GM18511 (cell line): ENCODE results near the gene CD79A.
A peak's percentile ranks its signal among the peaks of the same experiment; 100 is the strongest.

Experiments
- ATAC-seq: cut with Tn5 transposase; IDR thresholded peaks from one replicate; pipeline ENCODE4 v1.9.1; 2021; ENCODE audit warnings: mild to moderate bottlenecking, moderate library complexity; ENCODE audit not compliant: unreplicated experiment

The CD79A gene

DNA sequence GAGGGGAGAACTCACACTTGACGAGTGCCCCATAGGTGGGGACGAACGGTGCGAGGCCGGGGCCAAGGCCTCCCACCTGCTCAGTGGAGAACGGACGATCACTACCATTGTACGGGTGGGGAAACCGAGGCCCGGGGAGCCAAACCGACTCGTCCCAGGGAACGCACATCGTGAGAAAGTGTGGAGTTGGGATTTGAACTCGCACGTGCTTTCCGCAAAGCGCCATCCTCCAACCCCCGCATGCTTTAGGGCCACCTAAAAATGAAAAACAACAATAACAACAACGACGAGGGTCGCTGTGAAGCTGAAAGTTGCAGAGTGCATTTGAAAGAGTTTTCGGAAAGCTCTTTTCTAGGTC lies 6.4 kb downstream of the CD79A start:
- ATAC-seq, result no peak

DNA sequence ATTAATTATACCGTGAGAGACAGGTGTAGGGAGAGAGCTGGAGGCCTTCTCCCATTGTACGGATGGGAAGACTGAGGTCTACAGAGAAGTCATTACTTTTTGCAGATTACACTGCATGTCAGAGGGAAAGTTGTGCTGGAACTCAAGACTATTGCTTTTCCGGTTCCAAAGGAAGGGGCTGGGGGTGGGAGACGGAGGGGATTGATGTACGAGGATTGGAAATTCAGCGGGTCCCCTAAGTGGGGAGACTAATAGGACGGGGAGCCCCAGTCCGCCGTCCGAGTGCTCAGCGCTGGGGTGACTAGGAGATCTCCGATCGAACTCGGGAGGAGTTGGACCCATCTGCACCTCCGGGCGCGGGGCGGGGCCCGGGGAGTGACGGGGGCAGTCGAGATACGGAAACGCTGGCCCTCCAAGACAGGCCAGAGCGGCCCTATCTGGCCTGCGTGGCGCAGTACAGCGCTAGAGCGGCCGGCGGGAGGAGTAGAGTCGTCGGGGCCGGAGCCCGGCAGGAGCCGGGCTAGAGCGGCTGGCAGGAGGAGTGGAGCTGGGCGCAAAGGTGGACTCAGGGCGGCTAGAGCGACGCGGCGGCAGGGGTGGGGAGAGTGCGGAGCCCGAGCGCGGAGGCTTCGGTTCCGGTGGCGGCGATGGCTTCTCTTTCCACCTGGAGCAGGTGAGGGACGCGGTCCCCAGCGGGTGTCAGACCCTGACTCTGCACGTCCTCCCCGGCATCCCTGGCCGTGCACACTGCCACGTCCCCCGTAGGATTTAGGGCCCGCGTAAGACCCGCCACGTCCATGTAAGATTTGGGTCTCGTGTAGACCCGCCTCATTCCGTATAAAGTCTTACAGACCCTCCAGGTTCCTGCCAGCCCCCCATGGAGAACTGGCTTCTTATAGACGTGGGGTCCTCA lies 7.0 kb downstream of the CD79A start:
- ATAC-seq, result peak; percentile 79

DNA sequence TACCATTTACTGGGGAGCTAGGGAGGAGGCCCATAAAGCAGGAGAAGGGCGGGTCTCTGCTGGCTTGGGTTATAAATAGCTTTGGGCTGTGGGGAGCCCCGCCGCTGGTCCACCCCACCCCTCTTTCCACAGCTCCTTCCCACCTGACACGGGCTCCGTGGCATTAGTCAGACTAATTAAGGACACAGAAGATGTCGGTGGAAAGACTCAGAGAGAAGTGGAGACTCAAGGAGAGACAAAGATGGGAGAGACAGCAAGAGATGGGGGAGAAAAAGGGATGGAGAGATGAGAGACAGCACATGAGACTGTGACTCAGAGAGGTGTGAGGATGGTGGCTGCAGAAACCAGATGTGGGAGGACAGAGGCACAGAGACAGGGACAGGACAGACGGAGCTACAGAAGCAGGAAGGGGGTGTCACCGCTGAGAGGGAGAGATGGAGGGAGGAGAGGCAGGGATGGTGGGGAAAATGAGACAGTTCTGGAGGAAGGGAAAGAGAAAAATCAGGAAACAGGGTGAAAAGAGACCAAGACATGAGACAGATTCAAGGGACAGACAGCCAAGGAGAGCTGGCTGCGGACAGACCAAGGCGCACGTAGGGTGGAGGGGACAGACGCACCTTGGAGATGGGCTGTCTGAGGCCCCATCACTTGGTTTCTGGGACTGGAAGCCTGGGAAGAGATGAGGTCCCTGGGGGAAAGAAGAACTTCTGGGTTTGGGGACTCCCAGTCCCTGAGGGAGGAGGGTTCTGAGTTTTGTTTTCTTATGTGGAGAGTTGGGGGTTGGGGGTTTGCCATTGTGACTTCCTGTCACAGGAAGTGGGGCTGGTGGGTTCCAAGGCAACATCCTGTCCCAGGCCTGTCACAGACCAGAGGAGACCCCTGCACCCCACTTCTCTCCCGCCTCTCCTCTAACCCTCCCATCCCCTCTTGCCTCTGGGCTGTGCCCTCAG lies 10.0 kb downstream of the CD79A start:
- ATAC-seq, result no peak

DNA sequence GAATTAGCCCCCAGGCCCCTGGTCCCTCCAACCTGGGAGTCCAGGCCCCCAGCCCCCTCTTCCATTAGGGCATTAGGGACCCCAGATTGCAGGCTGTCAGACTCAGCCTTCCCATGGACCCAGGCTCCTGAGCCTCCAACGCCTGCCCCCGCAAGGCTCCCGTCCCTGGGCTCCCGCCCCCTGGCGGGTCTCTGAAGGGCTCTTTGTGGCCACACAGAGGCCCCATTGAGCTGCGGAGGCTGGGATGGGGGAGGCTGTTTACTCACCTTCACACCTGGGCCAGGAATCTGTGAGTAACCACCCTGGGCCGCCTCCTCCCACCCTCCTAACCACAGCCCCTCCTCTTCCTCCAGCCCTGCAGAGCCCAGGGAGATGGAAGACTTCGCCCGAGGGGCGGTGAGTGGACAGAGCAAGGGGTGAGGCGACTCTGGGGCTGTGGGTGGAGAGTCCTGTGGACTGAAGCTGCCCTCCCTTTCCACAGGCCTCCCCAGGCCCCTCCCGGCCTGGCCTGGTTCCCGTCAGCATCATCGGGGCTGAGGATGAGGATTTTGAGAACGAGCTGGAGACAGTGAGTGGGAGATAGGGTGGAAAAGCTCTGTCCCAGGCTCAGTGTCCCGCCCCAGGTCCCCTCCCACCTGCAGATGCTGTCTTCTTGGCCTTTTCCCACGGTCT lies 10.8 kb downstream of the CD79A start:
- ATAC-seq, result no peak

DNA sequence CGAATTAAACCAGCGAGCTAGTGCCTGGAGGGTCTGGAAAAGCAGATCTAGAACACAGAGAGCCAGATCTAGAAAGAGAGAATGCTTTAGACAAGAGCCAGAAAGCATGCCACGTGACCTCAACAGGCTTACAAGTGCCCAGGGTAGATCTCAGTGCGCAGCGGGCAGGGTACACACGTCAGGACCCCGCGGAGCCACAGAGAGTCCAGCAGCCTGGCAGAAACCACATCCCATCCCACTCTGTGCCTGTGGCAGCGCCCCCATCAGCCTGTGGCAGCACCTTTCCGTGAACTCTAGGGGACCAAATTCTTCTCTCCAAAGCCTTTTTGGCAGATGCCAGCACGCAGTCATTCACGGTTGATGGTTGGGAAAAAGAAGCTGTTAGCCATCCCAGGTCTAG lies 11.8 kb downstream of the CD79A start:
- no peak for ATAC-seq

DNA sequence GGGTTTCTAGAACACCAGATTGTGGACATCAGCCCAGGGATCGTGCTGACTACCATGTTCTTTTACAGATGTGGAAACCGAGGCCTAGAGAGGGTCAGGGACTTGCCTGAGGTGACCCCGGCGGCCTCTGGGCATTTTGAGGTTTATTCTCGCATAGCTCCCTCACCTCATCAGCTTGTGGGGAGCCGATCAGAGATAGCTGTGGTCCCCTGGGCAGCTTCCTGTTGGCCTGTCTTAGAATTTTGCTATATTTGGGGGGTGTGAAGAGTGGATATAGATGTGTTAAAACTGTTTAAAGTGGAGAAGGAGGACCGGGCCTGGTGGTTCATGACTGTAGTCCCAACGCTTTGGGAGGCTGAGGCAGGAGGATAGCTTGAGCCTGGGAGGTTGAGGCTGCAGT lies 12.8 kb downstream of the CD79A start:
- no peak for ATAC-seq

DNA sequence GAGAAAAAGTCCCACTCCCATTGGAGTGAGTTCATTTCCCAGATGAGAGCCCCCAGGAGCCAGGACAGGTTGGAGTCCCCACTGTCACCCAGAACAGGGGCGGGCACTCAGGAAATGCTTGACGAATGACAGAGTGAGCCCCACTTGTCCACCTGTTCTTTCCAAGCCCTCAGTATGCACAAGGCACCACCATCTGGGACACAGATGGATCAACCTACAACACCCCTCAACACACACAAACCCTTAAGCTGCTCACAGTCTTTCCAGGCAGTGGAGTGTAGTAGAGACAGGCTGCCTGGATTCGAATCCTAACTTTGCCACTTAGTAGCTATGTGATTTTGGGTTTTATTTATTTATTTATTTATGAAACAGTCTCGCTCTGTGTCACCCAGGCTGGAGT lies 13.9 kb downstream of the CD79A start:
- no peak for ATAC-seq

DNA sequence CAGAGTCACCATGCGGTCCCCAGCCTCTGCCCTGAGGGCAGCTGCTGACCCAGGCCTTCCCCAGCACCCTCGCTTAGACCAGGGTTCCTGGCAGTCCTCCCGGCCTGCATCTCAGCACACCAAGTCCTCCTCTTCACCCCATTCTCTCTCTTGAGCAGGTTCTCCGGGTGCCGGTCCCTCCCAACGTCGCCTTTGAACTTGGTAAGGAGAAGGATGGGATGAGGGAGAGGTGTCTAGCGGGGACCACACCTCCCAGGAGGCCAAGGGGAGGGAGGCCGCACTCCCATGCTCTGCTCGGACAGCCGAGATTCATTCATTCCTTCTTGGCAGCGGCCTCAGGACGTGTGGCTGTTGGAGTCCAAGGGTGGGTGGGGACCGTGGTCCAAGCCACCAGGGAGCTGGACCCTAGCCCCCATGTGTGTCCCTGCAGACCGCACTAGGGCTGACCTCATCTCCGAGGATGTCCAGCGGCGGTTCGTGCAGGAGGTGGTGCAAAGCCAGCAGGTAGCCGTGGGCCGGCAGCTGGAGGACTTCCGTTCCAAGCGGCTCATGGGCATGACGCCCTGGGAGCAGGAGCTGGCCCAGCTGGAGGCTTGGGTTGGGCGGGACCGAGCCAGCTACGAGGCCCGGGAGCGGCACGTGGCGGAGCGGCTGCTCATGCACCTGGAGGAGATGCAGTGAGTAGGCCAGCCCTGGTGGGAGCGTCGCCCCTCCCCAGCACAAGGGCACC lies 15.3 kb downstream of the CD79A start:
- ATAC-seq, result no peak

DNA sequence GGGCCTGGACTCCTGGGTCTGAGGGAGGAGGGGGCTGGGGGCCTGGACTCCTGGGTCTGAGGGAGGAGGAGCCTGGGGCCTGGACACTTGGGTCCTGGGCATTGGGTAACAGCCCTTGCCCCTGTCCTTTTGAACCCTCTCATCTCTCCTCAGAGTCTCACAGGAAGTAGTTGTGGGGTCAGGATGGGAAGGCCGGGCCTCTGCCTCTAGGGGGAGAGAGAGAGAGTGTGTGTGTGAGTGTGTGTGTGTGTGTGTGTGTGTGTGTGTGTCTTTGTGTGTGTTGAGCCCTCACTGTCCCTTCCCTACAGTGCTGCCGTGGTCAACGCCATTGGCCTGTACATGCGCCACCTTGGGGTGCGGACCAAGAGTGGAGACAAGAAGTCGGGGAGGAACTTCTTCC lies 16.8 kb downstream of the CD79A start:
- no peak for ATAC-seq

DNA sequence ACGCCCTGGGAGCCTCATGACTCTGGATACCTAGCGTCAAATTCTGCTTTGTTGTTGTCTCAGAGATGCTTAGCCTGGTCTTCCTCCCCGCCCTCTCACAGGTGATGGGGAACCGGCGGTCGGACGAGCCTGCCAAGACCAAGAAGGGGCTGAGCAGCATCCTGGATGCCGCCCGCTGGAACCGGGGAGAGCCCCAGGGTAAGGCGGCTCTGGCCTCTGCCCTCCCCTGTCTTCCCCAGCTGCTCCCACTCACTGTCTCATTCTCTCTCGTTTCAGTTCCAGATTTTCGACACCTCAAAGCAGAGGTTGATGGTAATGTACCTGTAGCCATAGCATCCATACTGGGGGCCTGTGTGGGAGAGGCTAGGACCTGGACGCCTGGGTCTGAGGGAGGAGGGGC lies 17.3 kb downstream of the CD79A start:
- ATAC-seq, result no peak

DNA sequence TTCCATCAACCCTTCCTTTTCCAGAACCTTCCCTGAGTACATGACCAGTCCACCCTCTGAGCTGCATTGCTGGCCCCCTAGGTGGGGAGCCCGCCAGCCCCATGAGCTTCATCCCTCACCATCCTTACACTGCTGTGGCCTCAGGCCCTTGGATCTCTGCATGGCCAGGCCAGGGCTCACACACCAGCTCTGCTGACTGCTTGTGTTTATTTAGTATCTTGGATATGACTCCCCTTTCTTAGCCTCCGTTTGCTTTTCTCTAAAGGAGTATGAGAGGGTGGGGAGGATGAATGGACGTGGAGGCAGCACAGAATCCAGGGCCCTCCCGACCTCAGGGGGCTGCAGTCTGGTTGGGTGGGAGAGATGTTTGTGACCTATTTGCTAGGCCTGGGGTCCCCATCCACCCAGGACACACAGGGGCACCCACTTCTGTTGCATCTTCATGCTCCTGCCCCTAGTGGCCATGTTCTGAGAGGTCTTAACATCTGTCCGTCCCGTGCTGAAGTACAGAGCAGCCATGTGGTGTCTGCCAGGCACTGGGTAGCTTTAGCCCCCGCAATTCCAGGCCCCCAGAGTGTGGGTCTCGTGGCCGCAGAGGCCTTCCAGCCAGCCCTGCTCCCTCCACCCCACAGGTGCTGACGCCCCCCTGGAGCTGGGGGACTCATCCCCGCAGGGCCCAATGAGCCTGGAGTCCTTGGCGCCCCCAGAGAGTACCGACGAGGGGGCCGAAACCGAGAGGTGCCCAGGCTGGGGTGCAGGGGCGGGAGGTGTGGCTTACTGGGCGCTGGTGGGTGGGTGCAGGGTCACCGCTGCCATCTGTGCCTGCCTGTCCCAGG lies 18.9 kb downstream of the CD79A start:
- no peak for ATAC-seq

DNA sequence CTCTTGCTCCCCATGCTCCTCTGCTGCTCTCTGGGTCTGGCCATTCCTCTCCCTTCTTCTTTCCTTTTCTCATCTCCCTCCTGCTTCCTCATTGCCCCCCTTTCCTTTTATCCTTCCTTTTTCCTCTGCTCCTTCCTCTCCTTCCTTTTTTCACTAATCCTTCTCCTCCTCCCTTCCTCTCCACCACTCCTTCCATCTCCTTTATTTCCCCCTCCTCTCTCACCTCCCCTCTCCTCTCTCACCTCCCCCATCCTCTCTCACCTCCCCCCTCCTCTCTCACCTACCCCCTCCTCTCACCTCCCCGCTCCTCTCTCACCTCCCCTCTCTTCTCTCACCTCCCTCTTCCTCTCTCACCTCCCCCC lies 19.5 kb downstream of the CD79A start:
- no peak for ATAC-seq

DNA sequence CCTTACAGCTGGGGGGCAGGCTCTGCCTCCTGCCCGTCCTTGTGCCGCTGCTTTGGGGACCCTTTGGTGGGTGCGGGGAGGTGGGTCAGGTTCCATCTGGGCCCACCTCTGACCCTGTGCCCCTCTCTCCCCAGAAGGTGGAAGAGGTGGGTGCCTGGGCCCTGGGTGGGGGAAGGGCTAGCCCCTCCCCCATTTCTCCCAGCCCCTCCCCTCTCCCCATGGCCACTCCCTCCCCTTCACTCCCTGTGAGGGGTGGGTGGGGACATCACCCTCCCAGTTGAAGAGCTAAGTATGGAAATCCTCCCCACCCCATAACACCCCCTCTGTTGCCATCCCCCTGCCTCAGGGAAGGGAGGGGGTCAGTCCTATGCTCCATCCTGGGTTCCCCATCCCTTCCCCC lies 20.1 kb downstream of the CD79A start:
- no peak for ATAC-seq

DNA sequence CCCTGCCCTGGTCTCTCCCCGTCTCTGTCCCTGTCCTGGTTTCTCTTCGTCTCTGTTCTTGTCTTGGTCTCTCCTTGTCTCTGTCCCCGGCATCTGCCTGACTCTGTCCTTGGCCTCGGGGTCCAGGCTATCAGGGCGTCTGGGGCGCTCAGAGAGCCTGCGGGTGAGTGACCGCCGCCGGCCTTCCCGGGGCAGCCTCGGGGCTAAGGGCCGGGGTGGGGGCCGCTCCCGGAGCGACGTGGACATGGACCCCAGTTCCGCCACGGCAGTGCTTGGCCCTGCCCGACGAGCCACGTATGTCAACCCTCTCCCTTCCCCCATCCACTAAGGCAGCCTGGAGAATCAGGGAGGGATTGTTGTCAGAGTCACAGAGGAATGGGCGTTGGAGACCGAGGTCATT lies 20.7 kb downstream of the CD79A start:
- no peak for ATAC-seq

DNA sequence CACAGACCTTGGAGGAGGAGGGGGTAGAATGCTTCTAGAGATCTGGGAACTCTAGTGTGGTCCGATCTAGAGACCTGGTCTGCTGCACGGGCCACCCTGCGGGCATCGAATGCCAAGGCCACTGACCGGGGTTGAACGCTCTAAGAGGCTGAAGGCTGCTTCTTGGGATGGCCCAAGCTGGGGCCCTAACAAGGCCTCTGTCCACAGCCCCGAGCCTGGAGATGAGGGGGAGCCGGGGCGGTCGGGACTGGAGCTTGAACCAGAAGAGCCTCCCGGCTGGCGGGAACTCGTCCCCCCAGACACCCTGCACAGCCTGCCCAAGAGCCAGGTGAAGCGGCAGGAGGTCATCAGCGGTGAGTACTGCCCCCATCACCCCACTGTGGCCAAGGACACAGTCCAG lies 21.2 kb downstream of the CD79A start:
- no peak for ATAC-seq

DNA sequence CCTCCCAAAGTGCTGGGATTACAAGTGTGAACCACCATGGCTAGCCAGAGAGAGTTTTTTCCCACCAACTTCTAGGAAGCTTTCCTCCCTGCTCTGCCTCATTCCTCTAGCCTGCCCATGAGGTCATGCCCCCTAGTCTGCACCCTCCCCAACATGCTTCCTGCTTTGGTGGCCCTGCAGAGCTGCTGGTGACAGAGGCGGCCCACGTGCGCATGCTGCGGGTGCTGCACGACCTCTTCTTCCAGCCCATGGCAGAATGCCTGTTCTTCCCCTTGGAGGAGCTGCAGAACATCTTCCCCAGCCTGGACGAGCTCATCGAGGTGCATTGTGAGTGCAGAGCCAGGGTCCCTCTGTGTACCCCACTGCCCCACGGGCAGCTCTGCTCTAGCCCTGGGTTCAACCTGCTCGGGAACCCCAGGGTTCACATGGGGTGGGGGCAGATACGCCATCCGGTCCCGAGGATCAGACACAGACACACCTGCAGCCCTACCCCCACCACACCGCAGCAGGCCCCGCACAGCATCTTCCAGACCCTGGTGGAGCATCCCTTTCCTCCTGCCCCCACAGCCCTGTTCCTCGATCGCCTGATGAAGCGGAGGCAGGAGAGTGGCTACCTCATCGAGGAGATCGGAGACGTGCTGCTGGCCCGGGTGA lies 24.8 kb downstream of the CD79A start:
- ATAC-seq, result no peak

DNA sequence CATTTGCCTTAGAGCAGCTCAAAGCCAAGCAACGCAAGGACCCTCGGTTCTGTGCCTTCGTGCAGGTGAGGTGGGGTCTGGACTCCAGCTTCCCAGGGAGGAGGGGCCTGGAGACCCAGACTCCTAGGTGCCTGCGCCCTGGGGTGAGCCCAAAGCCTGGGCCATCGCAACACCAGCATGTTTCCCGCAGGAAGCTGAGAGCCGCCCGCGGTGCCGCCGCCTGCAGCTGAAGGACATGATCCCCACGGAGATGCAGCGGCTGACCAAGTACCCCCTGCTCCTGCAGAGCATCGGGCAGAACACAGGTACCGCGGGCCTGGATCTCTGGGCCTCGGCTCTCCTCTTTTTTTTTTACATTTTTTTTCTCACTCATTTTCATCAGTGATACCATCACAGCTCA lies 25.5 kb downstream of the CD79A start:
- ATAC-seq, result no peak

DNA sequence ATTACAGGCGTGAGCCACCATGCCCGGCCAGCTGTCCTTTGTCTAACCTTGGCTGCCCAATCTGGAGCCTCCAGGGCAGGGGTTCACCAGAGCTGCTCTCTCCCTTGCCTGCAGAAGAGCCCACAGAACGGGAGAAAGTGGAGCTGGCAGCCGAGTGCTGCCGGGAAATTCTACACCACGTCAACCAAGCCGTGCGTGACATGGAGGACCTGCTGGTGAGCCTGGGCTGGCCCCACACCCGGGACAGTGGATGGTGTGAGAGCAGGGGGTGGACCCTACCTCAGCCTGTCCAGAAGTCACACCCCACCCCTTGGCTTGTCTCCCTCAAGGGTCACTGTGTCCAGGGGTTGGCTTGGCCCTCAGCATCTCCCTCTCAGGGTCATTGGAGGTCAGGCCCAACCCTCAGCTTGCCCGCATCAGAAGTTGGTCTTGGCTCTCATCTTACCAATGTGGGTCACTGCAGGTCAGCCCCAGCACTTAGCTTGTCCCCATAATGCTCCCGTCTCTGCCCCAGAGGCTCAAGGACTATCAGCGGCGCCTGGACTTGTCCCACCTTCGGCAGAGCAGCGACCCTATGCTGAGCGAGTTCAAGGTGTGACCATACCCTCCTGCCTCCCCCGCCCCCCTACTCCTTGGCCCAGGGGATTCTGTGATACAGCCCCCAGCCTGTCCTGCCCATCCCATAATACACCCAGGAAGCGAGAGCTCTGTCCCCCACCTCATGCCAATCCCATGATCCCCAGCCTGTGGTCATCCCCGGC lies 26.3 kb downstream of the CD79A start:
- no peak for ATAC-seq
